GM12891 (cell line): ENCODE results near the gene FOXO3.

Experiments
- POLR2A ChIP-seq: IDR thresholded peaks from 2 replicates; pipeline ENCODE4 v1.6.1; 2011; ENCODE audit warnings: low read depth, low read length, control low read depth
- POLR2AphosphoS5 ChIP-seq: IDR thresholded peaks from 2 replicates; pipeline ENCODE4 v1.6.1; 2011; ENCODE audit warnings: low read depth, low read length, control low read depth
- SPI1 ChIP-seq: IDR thresholded peaks from 2 replicates; pipeline ENCODE4 v1.6.1; 2011; ENCODE audit warnings: low read depth, low read length, control low read depth

- TF ChIP-seq POLR2A (no peak), SPI1 (no peak), POLR2AphosphoS5 (no peak)
Measured at GRCh38 chr6:108619431-108620197, 58.9 kb downstream of the FOXO3 start.
